GM21367 (cell line): Measurements from ENCODE around the gene NPL.

Source experiments
- ATAC-seq: cut with Tn5 transposase; IDR thresholded peaks from one replicate; pipeline ENCODE4 v1.9.1; 2021; ENCODE audit not compliant: unreplicated experiment

The NPL gene

GRCh38 chr1:182861994-182862393 is 72.4 kb downstream of the NPL start:
- ATAC-seq = no peak

- ATAC-seq = no peak
These were observed 73.3 kb downstream of the NPL start for GRCh38 chr1:182862827-182863226.

- no peak for ATAC-seq
These were observed 74.4 kb downstream of the NPL start for GRCh38 chr1:182863940-182864339.

GRCh38 chr1:182867861-182868260 is 78.3 kb downstream of the NPL start:
- ATAC-seq = no peak

GRCh38 chr1:182869241-182869666 is 79.7 kb downstream of the NPL start:
- no peak for ATAC-seq

- ATAC-seq = no peak
These were observed 83.3 kb downstream of the NPL start for GRCh38 chr1:182872881-182873280.

- ATAC-seq = no peak
These were observed 86.3 kb downstream of the NPL start for GRCh38 chr1:182875889-182876288.

GRCh38 chr1:182877331-182877730 is 87.8 kb downstream of the NPL start:
- ATAC-seq = no peak

GRCh38 chr1:182877842-182878241 is 88.3 kb downstream of the NPL start:
- ATAC-seq = no peak
